Stimulated activated CD4-positive, alpha-beta T cell treated with anti-CD3 and anti-CD28 coated beads, Interleukin-1b, Interleukin-23, amount 100 ng/mL, for 1 hour (primary cell): Measurements from ENCODE around the gene ACTR3C.
"Not testable (repeated sequence)": the region's sequence is repeated elsewhere in the genome, so short reads cannot be mapped to it uniquely, and the experiment has no call there.

Experiments
- DNase-seq, 2 donors: peaks; one replicate each; pipeline ENCODE4 v3.0.0-alpha.2; 2020; ENCODE audit warnings: low read depth in 2 of 2

The ACTR3C gene

DNA sequence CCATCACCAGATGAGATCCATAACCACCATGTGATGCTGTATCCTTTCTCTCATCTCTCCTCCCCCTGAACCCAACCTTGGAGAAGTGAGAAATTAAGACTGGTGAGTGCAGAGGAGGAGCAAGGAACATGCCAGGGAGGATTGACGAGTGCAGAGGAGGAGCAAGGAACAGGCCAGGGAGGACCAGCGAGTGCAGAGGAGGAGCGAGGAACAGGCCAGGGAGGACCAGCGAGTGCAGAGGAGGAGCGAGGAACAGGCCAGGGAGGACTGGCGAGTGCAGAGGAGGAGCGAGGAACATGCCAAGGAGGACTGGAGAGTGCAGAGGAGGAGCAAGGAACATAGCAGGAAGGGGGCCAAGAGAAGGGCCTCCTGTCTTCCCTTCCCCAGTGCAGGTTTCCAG, 118.8 kb downstream of the ACTR3C start:
- not testable (repeated sequence) for DNase-seq

DNA sequence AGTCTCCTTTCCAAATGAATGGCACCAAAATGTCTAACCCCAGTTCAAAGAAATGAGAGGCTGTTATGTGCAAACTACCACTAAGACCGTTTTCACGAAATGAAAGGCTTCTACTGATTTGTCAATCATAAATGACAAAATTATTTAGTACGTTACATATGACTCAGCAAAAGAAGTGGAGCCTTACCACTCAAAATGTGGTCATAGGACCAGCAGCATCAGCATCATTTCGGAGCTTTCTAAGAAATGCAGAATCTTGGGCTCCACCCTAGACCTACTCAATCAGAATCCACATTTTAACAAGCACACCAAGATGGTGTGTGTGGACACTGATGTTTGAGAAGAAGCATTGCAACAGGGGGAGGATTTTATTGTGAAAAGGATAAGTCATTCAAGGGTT, 120.5 kb downstream of the ACTR3C start:
- not testable (repeated sequence) for DNase-seq
